GM23338 (cell line): ENCODE measurements around the gene TFPI.

Experiments
- CREB1 ChIP-seq: fragments of 250-450 bp; sonication (Bioruptor Pico); IDR thresholded peaks from 2 replicates; pipeline ENCODE4 v1.5.0; 2020; ENCODE audit warnings: low read depth, mild to moderate bottlenecking, moderate library complexity
- CTCF ChIP-seq, 2 experiments: fragments of 200-600 bp in 1 of 2; sonication (generic) in 1 of 2; conservative IDR thresholded peaks; 2 replicates each; pipeline versions ENCODE4 v1.5.1 to v1.6.1; 2016 to 2017; ENCODE audit warnings: antibody characterized with exemption in 2 of 2, low read depth in 2 of 2, mild to moderate bottlenecking in 2 of 2, moderate library complexity in 1 of 2
- EZH2 ChIP-seq: fragments of 200-600 bp; sonication (generic); IDR thresholded peaks from one replicate; pipeline ENCODE4 v1.8.0; 2017; ENCODE audit warnings: antibody characterized with exemption, mild to moderate bottlenecking, low read depth; ENCODE audit not compliant: unreplicated experiment
- EZH2phosphoT487 ChIP-seq: fragments of 200-600 bp; sonication (generic); IDR thresholded peaks from one replicate; pipeline ENCODE4 v1.8.1; 2018; ENCODE audit warnings: antibody characterized with exemption; ENCODE audit not compliant: unreplicated experiment
- JUNB ChIP-seq: IDR thresholded peaks from one replicate; pipeline ENCODE4 v1.6.1; 2016; ENCODE audit warnings: antibody characterized with exemption; ENCODE audit not compliant: unreplicated experiment
- NANOG ChIP-seq: IDR thresholded peaks from 2 replicates; pipeline ENCODE4 v1.6.1; 2016; ENCODE audit warnings: antibody characterized with exemption, borderline replicate concordance
- POLR2AphosphoS5 ChIP-seq: IDR thresholded peaks from 2 replicates; pipeline ENCODE4 v1.6.1; 2016; ENCODE audit warnings: antibody characterized with exemption, low read depth
- STAT1 ChIP-seq: IDR thresholded peaks from one replicate; pipeline ENCODE4 v1.6.1; 2016; ENCODE audit warnings: antibody characterized with exemption; ENCODE audit not compliant: unreplicated experiment
- ZNF114 ChIP-seq: fragments of 250-450 bp; sonication (Bioruptor Pico); IDR thresholded peaks from 2 replicates; pipeline ENCODE4 v1.5.0; 2020; ENCODE audit warnings: mild to moderate bottlenecking, moderate library complexity
- ZNF331 ChIP-seq: fragments of 250-450 bp; sonication (Bioruptor Pico); IDR thresholded peaks from 2 replicates; pipeline ENCODE4 v1.5.0; 2020; ENCODE audit warnings: low read depth, mild to moderate bottlenecking, moderate library complexity
- ZNF462 ChIP-seq: fragments of 250-450 bp; sonication (Bioruptor Pico); IDR thresholded peaks from 2 replicates; pipeline ENCODE4 v1.5.0; 2020; ENCODE audit warnings: mild to moderate bottlenecking, moderate library complexity
- TF ChIP-seq, protein P1 (sequence below): IDR thresholded peaks from 2 replicates; pipeline ENCODE4 v1.6.1; 2016; ENCODE audit warnings: antibody characterized with exemption
- TF ChIP-seq, protein P2 (sequence below): IDR thresholded peaks from one replicate; pipeline ENCODE4 v1.6.1; 2018; ENCODE audit warnings: antibody characterized with exemption; ENCODE audit not compliant: unreplicated experiment

DNA sequence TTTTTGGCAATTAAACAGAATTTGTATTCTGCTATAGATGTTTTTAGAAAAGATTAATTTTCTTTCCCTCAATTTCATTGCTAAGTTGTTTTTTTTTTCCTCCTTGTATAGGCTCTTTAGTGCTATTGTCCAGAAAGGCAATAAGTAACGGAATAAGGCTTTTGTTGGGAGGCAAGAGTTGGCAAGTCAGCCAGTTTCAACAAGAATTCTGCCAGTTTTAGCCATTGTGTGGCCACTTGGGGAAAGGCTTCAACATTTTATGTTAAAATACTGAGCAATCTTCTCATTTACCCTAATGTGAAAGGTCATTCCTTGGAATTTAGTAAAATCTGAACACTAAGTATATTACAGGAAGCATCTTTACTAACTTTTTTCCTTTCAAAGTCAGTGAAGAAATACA lies 115.8 kb downstream of the TFPI start:
- TF ChIP-seq JUNB = no peak
- TF ChIP-seq CTCF (conservative IDR thresholded peaks at IDR 0.05; ENCODE audit: low read depth in 2 of 2) = no peak
- no peak for TF ChIP-seq EZH2
- TF ChIP-seq, protein P1, sequence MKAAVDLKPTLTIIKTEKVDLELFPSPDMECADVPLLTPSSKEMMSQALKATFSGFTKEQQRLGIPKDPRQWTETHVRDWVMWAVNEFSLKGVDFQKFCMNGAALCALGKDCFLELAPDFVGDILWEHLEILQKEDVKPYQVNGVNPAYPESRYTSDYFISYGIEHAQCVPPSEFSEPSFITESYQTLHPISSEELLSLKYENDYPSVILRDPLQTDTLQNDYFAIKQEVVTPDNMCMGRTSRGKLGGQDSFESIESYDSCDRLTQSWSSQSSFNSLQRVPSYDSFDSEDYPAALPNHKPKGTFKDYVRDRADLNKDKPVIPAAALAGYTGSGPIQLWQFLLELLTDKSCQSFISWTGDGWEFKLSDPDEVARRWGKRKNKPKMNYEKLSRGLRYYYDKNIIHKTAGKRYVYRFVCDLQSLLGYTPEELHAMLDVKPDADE = no peak
- TF ChIP-seq, protein P2, sequence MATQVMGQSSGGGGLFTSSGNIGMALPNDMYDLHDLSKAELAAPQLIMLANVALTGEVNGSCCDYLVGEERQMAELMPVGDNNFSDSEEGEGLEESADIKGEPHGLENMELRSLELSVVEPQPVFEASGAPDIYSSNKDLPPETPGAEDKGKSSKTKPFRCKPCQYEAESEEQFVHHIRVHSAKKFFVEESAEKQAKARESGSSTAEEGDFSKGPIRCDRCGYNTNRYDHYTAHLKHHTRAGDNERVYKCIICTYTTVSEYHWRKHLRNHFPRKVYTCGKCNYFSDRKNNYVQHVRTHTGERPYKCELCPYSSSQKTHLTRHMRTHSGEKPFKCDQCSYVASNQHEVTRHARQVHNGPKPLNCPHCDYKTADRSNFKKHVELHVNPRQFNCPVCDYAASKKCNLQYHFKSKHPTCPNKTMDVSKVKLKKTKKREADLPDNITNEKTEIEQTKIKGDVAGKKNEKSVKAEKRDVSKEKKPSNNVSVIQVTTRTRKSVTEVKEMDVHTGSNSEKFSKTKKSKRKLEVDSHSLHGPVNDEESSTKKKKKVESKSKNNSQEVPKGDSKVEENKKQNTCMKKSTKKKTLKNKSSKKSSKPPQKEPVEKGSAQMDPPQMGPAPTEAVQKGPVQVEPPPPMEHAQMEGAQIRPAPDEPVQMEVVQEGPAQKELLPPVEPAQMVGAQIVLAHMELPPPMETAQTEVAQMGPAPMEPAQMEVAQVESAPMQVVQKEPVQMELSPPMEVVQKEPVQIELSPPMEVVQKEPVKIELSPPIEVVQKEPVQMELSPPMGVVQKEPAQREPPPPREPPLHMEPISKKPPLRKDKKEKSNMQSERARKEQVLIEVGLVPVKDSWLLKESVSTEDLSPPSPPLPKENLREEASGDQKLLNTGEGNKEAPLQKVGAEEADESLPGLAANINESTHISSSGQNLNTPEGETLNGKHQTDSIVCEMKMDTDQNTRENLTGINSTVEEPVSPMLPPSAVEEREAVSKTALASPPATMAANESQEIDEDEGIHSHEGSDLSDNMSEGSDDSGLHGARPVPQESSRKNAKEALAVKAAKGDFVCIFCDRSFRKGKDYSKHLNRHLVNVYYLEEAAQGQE = no peak
- no peak for TF ChIP-seq NANOG
- no peak for TF ChIP-seq EZH2phosphoT487
- TF ChIP-seq ZNF114 (CRISPR knock-in tag) = no peak
- no peak for TF ChIP-seq STAT1
- no peak for TF ChIP-seq POLR2AphosphoS5
- no peak for TF ChIP-seq CREB1 (CRISPR knock-in tag)
- TF ChIP-seq ZNF331 (CRISPR knock-in tag) = no peak
- no peak for TF ChIP-seq ZNF462 (CRISPR knock-in tag)
